Gastroesophageal sphincter (tissue), 4 donors: ENCODE data around the gene CTNNA3. TPM values are rescaled to one million over a fixed set of nuclear protein-coding genes. Genes with fewer than 3 reads are reported as not detected.
A peak's percentile ranks its signal among the peaks of the same experiment; 100 is the strongest.

Experiments used
- ATAC-seq: fragments of 150-250 bp; one replicate; pipeline ENCODE4 v1.9.1; 2016; ENCODE audit warnings: mild to moderate bottlenecking, moderate library complexity
- H3K27ac ChIP-seq, 4 donors: fragments of 200-600 bp; sonication (generic) in 3 of 4; 1 replicate in 3 of 4; 2 replicates in 1 of 4; pipeline ENCODE4 v1.5.1; 2016 to 2019
- H3K27me3 ChIP-seq: fragments of 200-600 bp; sonication (generic); one replicate; pipeline ENCODE4 v1.5.1; 2019
- H3K36me3 ChIP-seq, 2 donors: fragments of 200-600 bp; sonication (generic); one replicate each; pipeline ENCODE4 v1.5.1; 2019; ENCODE audit warnings: control low read depth in 1 of 2
- H3K4me1 ChIP-seq, 3 donors: fragments of 200-600 bp; sonication (generic); 1 replicate in 2 of 3; 2 replicates in 1 of 3; pipeline ENCODE4 v1.5.1; 2016 to 2019; ENCODE audit warnings: control low read depth in 2 of 3
- H3K4me3 ChIP-seq, 2 donors: fragments of 200-600 bp; sonication (generic); one replicate each; pipeline ENCODE4 v1.5.1; 2019; ENCODE audit warnings: mild to moderate bottlenecking in 1 of 2, moderate library complexity in 1 of 2
- H3K9me3 ChIP-seq, 3 donors: fragments of 200-600 bp; sonication (generic); one replicate each; pipeline ENCODE4 v1.5.1; 2017 to 2019; ENCODE audit warnings: control low read depth in 2 of 3
- CTCF ChIP-seq, 4 experiments: fragments of 200-600 bp in 2 of 4; fragments of 450-650 bp in 2 of 4; sonication (generic) in 1 of 4; IDR thresholded peaks; one replicate each; pipeline ENCODE4 v1.5.1; 2017 to 2019; ENCODE audit warnings: antibody characterized with exemption in 4 of 4, mild to moderate bottlenecking in 2 of 4, moderate library complexity in 2 of 4
- EP300 ChIP-seq: sonication (generic); formaldehyde crosslinking; IDR thresholded peaks from one replicate; pipeline ENCODE4 v1.6.1; 2017; ENCODE audit warnings: antibody characterized with exemption, mild to moderate bottlenecking
- POLR2A ChIP-seq, 2 donors: fragments of 450-650 bp; IDR thresholded peaks; one replicate each; pipeline ENCODE4 v1.6.1; 2017; ENCODE audit warnings: antibody characterized with exemption in 2 of 2, mild to moderate bottlenecking in 2 of 2, moderate library complexity in 1 of 2
- POLR2AphosphoS5 ChIP-seq: sonication (generic); formaldehyde crosslinking; IDR thresholded peaks from one replicate; pipeline ENCODE4 v1.6.1; 2017; ENCODE audit warnings: antibody characterized with exemption
- WGBS, 2 donors: methylation state at CpG; one replicate each; pipeline ENCODE4 v1.1.5; 2018; ENCODE audit warnings: low coverage in 1 of 2; 5-methylcytosine and 5-hydroxymethylcytosine counted together
- total RNA-seq, 4 donors: library from RNA; depleted of rRNA; stranded (reverse); fragments of >200 nt; gene quantifications; one replicate each; pipeline ENCODE4 v1.1.0, GENCODE V29; 2016

Gene CTNNA3
- total RNA-seq, 4 donors from 2014 or later, result 5.1 to 22.0 (median 13.8) TPM

DNA sequence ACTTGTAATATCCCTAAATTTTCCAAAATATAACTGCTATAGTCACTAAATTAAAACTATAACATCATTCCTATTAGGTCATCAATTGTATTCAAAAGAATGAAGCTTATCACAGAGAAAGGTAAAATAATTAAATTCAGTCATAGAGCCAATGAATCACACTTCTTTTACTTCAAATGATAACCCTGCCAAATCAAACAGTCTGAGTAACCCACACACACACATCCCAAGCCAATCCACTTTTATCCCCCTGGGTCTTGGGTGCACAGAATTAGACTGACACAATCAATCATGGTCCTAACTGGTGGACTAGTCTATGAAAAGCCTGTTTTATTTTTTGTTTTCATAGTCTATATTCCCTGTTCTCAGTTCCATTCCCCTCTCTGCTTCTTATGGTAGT lies 25.6 kb downstream of the CTNNA3 start:
- ATAC-seq, result no peak

GRCh38 chr10:67669978-67670377 lies 26.0 kb downstream of the CTNNA3 start:
- 0 to 9% methylated on average over 1 of the region's 1 CpG for WGBS, 2 donors
- H3K27ac ChIP-seq, result no peak overlapping the region
- peaks cover 3 to 35% (median 6%) of the 10 kb centered on the region in 3 donors for H3K4me1 ChIP-seq
- no peaks in the 10 kb centered on the region for H3K27me3 ChIP-seq
- H3K9me3 ChIP-seq, result no peaks in the 10 kb centered on the region
- TF ChIP-seq POLR2A (IDR thresholded peaks at IDR 0.05), result no peak
- TF ChIP-seq POLR2AphosphoS5, result no peak
- TF ChIP-seq EP300, result no peak
- TF ChIP-seq CTCF (IDR thresholded peaks at IDR 0.05), result no peak
- H3K4me3 ChIP-seq, result no peak overlapping the region
- H3K36me3 ChIP-seq, result no peaks in the 10 kb centered on the region
- no peak for ATAC-seq

More for the DNA sequence above, 25.6 kb downstream of the CTNNA3 start:
- no peaks in the 10 kb centered on the region for H3K9me3 ChIP-seq
- TF ChIP-seq POLR2A (IDR thresholded peaks at IDR 0.05), result no peak
- no peak for TF ChIP-seq CTCF (IDR thresholded peaks at IDR 0.05)
- no peak for TF ChIP-seq EP300
- TF ChIP-seq POLR2AphosphoS5, result no peak
- H3K27me3 ChIP-seq, result no peaks in the 10 kb centered on the region
- H3K4me1 ChIP-seq, result peaks cover 2 to 31% (median 5%) of the 10 kb centered on the region in 3 donors
- H3K27ac ChIP-seq, result no peak overlapping the region
- no peaks in the 10 kb centered on the region for H3K36me3 ChIP-seq
- no peak overlapping the region for H3K4me3 ChIP-seq

DNA sequence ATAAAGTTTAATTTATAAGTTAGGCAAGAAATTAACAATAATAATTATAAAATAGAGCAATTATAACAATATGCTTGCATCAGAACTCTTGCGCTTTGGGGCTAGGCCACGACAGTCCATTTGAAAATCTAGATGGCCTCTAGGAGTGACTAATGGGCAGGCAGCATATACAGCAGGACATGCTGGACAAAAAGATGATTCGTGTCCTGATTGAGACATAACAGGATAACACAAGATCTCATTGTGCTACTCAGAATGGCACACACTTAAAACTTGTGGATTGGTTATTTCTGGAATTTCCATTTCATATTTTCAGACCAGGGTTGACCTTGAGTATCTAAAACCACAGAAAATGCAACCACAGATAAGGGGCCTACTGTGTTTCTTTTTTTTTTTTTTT lies 27.5 kb downstream of the CTNNA3 start:
- no peak overlapping the region for H3K27ac ChIP-seq
- no peak for ATAC-seq
- peaks cover 3 to 43% (median 6%) of the 10 kb centered on the region in 3 donors for H3K4me1 ChIP-seq
- 71 to 87% methylated on average over 3 of the region's 3 CpGs for WGBS, 2 donors
- no peak for TF ChIP-seq EP300
- no peaks in the 10 kb centered on the region for H3K36me3 ChIP-seq
- no peaks in the 10 kb centered on the region for H3K27me3 ChIP-seq
- no peak overlapping the region for H3K4me3 ChIP-seq
- H3K9me3 ChIP-seq, result no peaks in the 10 kb centered on the region

GRCh38 chr10:67667035-67667425 lies 29.0 kb downstream of the CTNNA3 start:
- no peak overlapping the region for H3K27ac ChIP-seq
- no peak overlapping the region for H3K4me3 ChIP-seq
- peaks cover 3 to 43% (median 6%) of the 10 kb centered on the region in 3 donors for H3K4me1 ChIP-seq
- H3K27me3 ChIP-seq, result no peaks in the 10 kb centered on the region
- no peak for TF ChIP-seq CTCF (IDR thresholded peaks at IDR 0.05)
- no peak for TF ChIP-seq POLR2A (IDR thresholded peaks at IDR 0.05)
- TF ChIP-seq EP300, result no peak
- no peak for TF ChIP-seq POLR2AphosphoS5
- 90 to 96% methylated on average over 1 of the region's 1 CpG for WGBS, 2 donors
- no peaks in the 10 kb centered on the region for H3K9me3 ChIP-seq
- ATAC-seq, result no peak
- H3K36me3 ChIP-seq, result no peaks in the 10 kb centered on the region

- no peaks in the 10 kb centered on the region for H3K27me3 ChIP-seq
- ATAC-seq, result no peak
- peak overlapping the region in 1 of 4 donors; percentile 20 for H3K27ac ChIP-seq
- no peaks in the 10 kb centered on the region for H3K36me3 ChIP-seq
- TF ChIP-seq EP300, result no peak
- TF ChIP-seq CTCF (IDR thresholded peaks at IDR 0.05), result peak; percentile 48 to 61 (median 57)
- WGBS, 2 donors, result 83 to 93% methylated on average over 1 of the region's 1 CpG
- peaks cover 3 to 43% (median 6%) of the 10 kb centered on the region in 3 donors for H3K4me1 ChIP-seq
- H3K4me3 ChIP-seq, result no peak overlapping the region
- H3K9me3 ChIP-seq, result no peaks in the 10 kb centered on the region
These were observed 29.5 kb downstream of the CTNNA3 start for GRCh38 chr10:67666416-67667034.
